Skin of body (tissue), 2 donors: ENCODE data around the gene FAM136A. TPM values are rescaled to one million over a fixed set of nuclear protein-coding genes. Genes with fewer than 3 reads are reported as not detected.
"Not testable (repeated sequence)": the region's sequence is repeated elsewhere in the genome, so short reads cannot be mapped to it uniquely, and the experiment has no call there.

Experiments
- DNase-seq: peaks from one replicate; lab custom pipeline; 2025; lab: John Stamatoyannopoulos, UW
- total RNA-seq: library from RNA; depleted of rRNA; stranded (reverse); fragments of >200 nt; gene quantifications from one replicate; pipeline ENCODE4 v1.2.3, GENCODE V29; 2014

The FAM136A gene
- 17.7 TPM for total RNA-seq

DNA sequence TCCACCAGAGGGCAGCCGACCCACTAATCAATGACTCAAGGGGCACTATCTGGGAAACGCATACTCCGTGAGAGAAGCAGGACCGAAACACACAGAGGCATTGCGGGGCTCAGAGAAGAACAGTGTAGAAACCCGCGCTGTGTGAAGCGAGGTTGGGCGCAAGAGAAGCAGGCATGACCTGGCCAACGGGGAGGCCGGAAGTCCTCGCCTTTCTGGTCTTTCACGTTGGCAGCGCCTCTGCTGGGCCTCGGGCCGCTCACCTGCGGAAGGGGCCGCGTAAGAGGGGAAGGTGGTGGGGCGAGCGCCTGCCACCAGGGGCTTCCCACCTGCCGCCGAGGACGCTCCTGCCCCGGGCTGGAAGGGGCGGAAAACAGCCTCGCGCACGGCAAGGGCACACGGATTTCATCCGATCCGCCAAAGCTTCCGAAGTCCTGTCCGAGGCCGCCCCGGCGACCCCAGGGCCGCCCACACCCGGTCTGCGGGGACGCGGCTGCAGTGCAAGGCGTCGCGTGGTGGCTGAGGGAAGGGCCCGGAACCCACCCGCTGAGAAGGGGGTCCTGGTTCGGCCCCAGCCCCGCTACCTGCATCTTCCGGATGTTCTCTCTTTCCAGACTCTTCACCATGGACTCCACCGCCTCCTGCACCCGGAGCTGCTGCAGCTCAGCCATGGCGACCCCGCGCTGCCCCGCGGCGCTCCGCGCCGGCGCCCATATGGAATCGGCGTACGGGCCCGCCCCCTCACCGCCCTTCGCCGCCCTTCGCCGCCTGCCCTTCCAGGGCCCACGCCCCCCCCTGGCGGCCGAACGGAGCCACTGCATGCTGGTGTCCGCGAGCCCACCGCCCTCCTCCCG, at the start of gene FAM136A:
FAM136A (minus strand) TSS at position 724 of the 851 bp plus-strand sequence; CDS start at position 668, 56 bp downstream.
- DNase-seq = peak; percentile 63

DNA sequence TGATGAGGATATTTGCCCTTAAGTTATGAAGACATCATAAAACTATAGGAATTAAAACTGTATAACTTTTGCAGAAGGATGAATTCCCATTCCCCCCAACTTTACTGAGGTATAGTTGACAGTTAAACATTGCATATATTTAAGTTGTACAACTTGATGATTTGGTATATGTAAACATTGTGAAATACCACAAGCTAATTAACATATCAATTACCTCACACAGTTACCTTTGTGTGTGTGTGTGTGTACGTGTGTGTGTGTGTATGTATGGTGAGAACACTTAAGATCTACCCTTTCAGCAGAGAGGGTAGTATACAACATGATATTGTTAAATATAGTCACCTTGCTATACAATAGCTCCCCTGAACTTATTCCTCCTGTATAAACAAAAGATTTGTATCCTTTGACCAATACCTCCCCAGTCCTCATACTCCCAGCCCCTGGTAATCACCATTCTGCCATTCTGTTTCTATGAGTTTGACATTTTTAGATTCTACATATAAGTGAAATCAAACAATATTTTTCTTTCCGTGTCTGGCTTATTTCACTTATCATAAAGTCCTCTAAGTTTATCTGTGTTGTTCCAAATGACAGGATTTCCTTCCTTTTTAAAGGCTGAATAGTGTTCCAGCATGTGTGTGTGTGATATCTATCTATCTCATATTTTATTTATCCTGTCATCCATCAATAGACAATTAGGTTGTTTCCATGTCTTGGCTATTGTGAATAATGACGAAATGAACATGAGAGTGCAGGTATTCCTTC, 48.2 kb upstream of the FAM136A start:
- no peak for DNase-seq

- no peak for DNase-seq
These were observed 46.0 kb upstream of the FAM136A start for GRCh38 chr2:70347831-70348230.

GRCh38 chr2:70344195-70344594, 42.3 kb upstream of the FAM136A start:
- no peak for DNase-seq

DNA sequence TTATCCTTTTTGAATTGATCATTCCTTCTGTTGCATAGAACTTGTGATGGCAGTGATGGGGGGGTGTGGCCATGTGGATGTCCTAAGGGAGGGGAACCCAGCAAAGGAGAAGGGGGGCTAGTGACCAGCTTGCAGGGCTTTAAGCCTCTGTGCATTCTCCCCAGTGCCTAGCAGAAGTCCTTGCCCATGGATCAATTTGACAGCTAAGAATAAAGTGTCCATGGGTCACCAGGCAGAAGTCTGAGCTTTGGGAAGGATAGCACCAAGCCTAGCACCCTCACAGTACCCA, 39.6 kb upstream of the FAM136A start:
- no peak for DNase-seq

GRCh38 chr2:70340761-70341476, 39.1 kb upstream of the FAM136A start:
- peak; percentile 17 for DNase-seq

GRCh38 chr2:70340075-70340474, 38.2 kb upstream of the FAM136A start:
- DNase-seq = no peak

DNA sequence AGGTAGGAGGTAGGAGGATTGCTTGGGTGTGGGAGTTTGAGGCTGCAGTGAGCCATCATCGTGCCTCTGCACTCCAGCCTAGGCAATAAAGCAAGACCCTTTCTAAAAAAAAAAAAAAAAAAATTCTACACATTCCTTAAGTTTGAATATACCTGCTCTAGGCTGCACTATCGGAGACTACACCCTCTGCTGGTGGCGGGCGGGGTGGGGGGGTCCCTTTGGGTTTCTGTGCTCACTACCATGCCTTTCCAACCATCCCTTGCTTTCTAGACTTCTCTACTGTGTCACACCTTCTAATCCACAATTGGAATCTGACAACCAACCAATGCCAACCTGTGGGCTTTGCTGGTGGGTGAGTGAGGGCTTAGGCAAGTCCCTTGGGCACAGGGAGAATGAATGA, 34.7 kb upstream of the FAM136A start:
- DNase-seq = no peak

GRCh38 chr2:70331012-70331411, 29.1 kb upstream of the FAM136A start:
- DNase-seq = no peak

- no peak for DNase-seq
These were observed 28.6 kb upstream of the FAM136A start for GRCh38 chr2:70330476-70330875.

DNA sequence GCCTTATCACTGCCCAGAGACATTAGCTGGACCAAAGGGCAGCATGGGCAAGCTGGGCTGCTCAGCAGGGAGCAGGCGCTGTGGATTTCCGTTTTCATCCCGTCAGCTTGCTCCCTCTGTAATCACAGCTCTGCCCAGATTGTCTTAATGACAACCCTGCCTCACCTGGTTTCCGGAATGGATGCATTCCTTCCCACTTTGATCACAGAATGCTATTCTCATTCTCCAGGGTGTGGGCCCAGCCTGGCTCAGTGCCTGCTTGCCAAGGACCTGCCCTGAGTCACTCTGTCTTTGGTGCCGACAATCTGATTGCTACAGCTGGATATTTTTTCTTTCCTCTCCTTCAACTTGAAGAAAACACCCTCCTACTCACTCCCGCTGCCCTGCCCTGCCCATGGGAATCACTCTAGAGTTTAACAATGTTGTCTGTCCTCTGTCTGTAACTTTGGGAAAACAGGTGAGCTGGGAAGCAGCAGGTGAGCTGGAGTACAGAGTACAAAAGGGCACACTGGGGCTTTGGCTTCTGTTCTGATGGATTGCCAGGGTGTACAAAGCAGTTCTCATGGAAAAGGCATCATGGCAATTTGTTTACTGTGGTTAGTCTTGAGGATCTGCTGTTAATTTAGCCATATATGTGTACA, 27.2 kb upstream of the FAM136A start:
- DNase-seq = peak; percentile 12

DNA sequence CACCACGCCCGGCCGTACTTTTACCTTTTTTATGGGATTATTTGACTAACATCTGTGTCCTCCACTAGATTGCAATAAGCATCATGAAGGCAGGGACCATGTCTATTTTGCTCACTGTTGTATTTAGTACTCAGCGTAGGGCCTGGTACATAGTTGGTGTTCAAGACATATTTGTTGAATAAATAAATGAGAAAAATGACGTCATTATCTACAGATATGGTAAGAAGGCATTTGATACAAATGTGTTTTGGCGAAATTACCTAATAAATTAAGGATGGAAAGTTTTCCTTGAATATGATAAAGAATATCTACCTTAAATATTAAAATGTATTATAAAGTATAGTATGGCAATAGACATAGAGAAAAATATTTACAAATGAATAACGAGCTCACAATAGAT, 24.0 kb upstream of the FAM136A start:
- DNase-seq = no peak

GRCh38 chr2:70322518-70322917, 20.7 kb upstream of the FAM136A start:
- DNase-seq = no peak

- no peak for DNase-seq
These were observed 19.5 kb upstream of the FAM136A start for GRCh38 chr2:70321370-70321769.

GRCh38 chr2:70314640-70315039, 12.8 kb upstream of the FAM136A start:
- no peak for DNase-seq

GRCh38 chr2:70312560-70312959, 10.7 kb upstream of the FAM136A start:
- no peak for DNase-seq

DNA sequence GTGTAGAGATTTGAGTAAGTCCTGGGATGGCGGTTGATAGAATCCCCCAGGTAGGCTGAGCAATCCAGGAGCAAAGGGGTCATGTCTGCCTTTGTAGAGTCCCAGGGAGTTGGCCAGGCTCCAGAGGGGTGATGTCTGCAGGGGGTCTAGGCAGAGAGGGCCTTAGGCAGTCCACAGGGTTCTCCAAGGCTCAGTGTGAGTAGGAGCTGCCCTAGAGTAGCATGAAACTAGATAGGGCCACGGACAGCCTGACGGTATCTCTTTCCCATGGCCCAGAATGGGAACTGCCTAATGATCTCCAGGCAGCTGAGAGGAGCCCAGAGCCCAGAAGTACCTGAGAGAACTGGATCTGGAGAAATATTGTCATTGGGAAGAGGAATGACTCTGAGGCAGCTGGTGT, 9.0 kb upstream of the FAM136A start:
- no peak for DNase-seq

DNA sequence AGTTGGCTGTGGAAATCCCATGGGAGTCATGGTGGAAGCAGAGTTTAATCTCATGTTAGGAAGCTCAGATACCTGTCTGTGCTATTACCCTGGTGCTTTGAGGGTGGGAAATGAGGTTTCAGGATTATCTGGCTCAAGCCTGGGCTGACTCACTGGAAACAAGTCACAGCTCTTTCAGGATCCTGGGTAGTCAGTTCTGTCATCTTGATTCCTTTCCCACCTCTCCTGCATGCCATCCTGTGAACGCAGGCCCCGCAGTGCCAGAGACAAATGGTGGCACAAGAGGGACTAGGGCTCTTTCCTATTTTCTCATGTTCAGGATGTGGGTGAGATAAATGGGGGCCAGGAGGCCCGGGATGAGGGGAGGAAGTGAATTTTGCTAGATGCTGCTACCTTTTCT, 3.7 kb upstream of the FAM136A start:
- DNase-seq = no peak

DNA sequence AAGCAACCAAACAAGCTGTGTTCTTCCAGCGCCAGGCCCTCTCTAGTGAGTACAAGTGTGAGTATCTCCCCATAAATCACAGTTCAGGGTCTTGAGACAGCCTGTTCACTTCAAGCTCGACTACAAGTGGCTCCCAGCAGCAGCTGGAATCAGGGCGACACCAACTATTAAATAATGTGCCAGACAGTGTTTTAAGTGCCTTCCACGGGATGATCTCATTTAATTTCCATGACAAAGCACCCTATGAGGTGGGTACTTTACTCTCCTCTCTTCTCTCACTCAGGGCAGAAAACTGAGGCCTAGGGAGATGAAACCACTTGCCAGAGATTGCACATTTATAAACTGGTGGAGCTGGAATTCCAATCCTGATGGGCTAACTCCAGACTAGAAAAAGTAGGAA, 2.6 kb upstream of the FAM136A start:
- DNase-seq = no peak

DNA sequence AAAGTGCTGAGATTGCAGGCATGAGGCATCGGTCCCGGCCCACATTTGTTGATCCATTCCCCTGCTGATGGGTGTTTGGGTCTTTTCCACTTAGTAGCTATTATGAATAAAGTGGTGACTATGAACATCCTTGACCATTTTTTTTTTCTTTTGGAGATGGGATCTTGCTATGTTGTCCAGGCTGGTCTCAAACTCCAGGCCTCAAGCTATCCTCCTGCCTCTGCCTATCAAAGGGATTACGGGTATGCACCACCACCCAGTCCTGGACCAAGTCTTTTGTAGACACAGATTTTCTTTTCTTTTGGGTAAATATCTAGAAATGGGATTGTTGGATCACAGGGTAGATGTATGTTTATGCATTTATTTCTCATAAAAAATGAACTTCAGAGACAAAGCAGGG, 1.3 kb upstream of the FAM136A start:
- no peak for DNase-seq

GRCh38 chr2:70302195-70302546, 304 bp upstream of the FAM136A start:
- not testable (repeated sequence) for DNase-seq
